DMS 273 (cell line): ENCODE measurements around the gene GRIN1.

Experiments used
- DNase-seq: peaks from one replicate; lab custom pipeline; 2025; ENCODE audit not compliant: unreplicated experiment; lab: John Stamatoyannopoulos, UW

Gene GRIN1

DNA sequence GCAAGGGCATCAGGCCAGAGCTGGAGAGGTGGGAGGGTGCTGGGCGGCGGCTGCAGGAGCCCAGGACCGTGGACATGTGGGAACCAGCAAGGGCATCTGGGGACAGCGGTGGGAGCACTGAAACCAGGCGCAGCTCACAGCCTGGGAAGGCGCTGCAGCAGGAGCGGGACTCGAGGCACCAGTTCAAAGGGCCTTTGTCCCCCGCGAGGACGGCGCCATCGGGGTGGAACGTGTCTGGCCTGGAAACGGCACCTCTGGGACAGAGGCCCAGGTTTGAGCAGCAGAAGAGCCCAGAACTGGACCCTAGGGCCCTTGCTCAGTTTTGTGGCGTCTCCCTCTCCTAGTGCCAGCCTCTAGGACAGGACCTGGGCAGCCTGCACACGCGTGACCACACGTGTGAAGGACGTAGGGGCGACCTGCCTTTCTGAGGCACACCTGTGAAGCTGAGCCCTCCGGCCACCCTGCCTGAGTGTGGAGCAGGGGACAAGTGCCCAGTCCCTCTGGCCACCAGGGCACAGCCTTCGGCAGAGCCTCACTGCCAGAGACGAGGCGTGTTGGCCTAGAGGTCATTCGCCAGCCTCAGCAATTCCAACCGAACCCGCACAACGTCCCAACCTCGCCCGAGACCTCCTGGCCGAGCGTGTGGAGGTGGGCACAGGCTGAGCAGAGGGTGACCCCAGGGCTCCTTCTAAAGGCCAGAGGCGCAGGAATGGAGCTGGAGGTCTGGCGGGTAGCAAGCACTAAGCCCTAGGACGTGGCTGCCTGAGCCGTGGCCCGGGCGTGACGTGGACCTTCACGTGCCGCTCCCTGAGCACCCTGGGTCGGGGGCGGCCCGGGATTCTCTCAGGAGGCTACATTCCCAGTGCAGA, 35.1 kb downstream of the GRIN1 start:
- no peak for DNase-seq

DNA sequence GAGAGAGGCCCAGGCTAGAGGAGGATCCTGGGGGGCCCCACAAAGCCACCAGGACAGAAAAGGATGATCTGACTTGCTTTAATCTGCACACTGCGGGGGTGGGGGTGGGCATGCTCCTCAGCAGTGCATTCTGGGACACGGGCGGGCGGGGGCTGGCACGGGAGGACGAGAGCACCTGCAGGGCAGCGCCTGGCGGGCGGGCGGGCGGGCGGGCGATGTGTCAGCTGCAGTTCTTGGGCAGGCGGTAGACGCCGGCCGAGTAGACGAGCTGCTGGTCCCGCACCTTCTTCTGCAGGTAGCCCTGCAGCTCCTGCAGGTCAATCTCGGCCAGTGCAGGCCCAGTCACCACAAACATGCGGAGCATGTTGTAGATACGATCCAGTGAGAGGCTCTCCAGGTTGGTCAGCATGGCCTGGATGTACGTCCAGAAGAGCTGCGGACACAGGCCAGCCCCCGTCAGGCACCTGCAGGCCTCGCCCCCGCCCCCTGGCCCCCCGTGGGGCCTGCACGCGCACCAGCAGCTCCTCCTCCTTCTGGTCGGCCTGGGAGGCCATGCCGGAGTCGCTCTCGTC, 35.9 kb downstream of the GRIN1 start:
- DNase-seq = no peak

- no peak for DNase-seq
Observed at GRCh38 chr9:137175345-137175961, 36.5 kb downstream of the GRIN1 start.

- DNase-seq = peak; percentile 82
Observed at GRCh38 chr9:137176302-137177182, 37.6 kb downstream of the GRIN1 start.

DNA sequence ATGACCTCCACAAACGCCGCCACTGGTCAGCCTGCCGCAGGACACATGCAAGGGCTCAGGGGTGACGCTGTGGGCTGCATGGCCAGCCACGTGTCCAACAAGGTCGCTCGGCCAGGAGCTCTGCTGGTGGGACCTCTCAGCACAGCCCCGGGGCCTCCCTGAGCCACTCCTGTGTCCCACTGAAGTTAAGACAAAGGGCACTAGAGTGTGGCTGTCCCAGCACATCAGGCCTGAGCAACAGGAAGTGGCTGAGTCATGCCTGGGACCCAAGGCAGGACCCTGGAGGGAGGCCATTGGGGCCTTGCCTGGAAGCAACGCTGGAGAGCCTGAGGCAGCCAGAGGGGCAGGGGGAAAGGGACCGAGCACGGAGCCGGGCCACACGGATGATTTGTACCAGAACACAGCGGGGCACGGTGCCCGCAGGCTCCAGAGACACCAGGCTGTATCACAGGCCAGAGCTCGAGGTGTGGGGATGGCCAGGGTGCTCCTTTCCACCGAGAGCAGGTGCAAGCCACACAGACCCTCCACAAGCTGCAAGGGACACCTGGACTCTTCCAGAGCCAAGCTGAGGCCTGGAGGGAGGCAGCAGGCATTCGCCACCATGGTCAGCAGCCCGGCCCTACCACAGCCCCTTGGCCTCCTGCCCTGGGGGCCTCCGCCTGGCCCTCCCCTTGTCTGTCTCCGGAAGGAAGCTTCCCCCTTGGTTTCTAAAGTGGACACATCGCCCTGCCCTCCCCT, 39.4 kb downstream of the GRIN1 start:
- DNase-seq = no peak

GRCh38 chr9:137178939-137179630, 40.1 kb downstream of the GRIN1 start:
- DNase-seq = no peak

GRCh38 chr9:137179761-137180160, 40.8 kb downstream of the GRIN1 start:
- DNase-seq = no peak

- no peak for DNase-seq
Observed at GRCh38 chr9:137180491-137180890, 41.5 kb downstream of the GRIN1 start.

- DNase-seq = no peak
Observed at GRCh38 chr9:137181680-137182079, 42.7 kb downstream of the GRIN1 start.

GRCh38 chr9:137182836-137183235, 43.9 kb downstream of the GRIN1 start:
- DNase-seq = no peak

DNA sequence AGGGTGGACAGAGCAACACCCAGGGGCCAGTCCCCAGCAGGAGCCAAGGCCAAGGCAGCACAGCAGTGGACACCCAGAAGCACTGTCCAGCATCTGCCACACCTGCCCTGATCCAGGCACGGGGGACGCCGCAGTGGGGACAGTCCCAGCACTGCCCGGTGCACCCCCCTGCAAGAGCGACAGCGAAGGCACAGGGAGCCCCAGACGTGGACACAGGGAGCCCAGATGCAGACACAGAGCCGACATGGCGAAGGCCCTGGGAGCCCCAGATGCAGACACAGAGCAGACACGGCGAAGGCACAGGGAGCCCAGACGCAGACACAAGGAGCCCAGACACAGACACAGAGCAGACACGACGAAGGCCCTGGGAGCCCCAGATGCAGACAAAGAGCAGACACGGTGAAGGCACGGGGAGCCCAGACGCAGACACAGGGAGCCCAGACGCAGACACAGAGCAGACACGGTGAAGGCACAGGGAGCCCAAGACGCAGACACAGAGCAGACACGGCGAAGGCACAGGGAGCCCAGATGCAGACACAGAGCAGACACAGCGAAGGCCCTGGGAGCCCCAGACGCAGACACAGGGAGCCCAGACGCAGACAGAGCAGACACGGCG, 45.1 kb downstream of the GRIN1 start:
- no peak for DNase-seq

DNA sequence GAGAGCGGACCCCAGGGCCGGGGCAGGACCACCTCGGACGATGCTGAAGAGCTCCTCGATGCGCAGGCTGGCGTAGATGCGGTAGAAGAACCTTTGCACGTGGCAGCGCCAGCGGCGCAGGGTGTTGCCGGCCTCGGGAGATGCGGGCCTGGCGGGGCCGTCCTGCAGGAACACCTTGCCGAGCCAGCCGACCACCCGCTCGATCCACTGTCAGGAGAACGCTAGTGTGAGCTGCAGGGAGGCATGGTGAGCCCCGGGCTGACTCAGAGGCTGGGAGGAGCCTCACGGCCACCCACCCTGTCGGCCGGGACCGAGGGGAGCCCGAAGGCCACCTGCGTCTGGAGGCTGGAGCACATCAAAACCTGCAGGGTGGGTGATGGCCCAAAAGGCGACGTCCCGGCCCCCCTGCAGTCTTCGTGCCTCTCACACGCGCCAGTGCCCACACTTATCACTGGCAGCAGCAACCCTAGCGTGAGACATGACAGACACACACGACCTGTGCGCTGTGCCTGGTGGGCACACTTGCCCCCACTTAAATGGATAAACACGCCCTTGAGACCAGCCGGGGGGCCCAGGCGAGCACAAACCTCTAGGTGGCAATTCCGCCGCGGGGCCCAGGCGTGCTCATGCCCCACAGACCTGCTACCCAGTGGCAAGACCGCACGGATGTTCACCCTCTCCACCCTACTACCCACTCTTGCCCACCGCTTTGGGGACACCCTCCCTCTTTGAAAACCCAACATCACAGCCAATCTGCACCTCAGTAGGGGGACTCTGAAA, 46.1 kb downstream of the GRIN1 start:
- no peak for DNase-seq

- DNase-seq = no peak
Observed at GRCh38 chr9:137185921-137186320, 47.0 kb downstream of the GRIN1 start.

DNA sequence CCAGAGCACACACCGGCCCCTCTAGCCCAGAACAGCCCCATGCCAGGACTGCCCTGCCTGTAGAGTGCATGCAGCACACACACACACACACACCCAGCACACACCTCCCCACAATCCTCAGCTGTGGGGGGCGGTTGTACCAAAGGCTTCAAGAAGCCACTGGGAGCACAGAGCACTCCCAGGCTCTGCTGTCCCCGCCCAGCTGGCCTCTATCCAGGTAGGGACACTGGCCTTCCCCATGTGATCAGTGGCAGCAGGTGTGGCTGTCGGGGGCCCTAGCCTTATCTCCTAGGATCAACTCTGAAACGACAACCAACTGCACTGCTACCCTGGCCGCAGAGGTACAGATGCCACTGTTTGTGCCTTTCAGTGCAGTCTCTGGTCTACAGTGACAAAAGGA, 47.4 kb downstream of the GRIN1 start:
- no peak for DNase-seq

GRCh38 chr9:137187386-137187785, 48.4 kb downstream of the GRIN1 start:
- no peak for DNase-seq

DNA sequence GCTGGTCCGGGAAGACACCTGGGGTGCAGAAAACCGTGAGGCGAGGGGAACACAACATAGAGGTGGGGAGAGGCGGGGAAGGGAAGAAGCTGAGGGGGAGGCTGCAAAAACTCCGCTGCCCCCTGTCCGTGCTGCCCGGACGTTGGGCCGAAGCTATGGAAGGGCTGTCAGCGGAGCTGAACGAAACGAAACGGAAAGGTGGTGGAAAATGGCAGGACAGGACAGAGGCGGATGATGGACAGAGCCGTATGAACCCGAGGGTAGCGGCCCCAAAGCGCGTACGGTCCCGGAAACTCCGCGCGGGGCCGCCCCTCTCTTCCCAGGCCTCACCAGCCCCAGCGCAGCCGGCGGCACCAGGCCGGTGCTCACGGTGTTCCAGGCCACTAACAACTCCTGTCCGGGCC, 49.1 kb downstream of the GRIN1 start:
- no peak for DNase-seq

DNA sequence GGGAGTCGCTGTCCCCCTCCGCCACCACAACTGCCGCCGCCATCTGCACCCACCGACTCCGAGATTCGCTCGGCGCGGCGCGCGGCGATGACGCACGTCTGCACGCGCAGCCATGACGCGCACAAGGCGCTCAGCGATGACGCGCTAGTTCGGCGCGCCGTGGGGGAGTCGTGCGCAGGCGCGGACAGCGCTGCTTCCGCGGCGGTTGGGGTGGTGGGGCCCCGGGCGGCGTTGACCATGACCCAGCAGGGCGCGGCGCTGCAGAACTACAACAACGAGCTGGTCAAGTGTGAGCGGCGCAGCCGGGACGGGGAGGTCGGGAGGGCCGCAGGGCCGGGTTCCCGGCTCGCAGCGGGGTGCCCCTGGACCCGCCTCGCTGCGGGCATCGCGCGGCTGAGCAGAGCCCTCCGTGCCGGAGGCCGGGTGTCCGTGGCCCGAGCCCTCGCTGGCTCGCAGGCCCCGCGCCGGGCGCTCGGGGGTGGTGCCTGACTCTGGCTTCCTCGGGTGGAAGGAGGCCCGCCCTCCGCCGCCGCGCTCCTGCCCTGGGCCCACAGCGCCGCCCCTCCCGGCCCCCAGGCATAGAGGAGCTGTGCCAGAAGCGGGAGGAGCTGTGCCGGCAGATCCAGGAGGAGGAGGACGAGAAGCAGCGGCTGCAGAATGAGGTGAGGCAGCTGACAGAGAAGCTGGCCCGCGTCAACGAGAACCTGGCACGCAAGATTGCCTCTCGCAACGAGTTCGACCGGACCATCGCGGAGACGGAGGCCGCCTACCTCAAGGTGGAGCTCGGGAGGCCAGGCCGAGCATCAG, 49.7 kb downstream of the GRIN1 start, which contains the start of the genes ANAPC2 and SSNA1:
Gene ANAPC2 (minus strand): TSS at position 71 of the 807 bp plus-strand sequence. CDS start 28 bp downstream, at position 43.
Gene SSNA1 (plus strand): TSS at position 187 of the 807 bp plus-strand sequence. CDS start 51 bp downstream, at position 238.
- peak; percentile 98 for DNase-seq
